Measurements from ENCODE around the gene MUC7.

The MUC7 gene

DNA sequence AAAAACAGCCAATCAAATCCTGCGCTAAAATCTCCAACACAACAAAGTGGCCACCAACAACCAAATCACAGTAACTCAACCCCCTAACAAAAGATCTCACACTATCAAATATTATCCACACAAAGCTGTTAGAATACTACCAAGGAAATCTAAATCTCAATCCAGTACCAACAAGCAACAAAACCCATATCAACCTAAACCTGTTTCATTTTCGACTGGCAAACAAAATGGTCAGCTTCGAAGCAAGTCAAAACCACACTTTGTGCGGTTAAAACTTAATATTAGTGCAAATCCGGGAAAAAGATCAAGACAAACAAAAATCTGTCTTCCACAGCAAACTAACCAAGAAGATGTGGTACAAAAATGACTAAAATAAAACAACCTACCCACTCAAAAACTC lies 28.7 kb upstream of the MUC7 start:
- peaks cover 2% of the 10 kb centered on the region for H3K27me3 ChIP-seq (ENCODE audit: insufficient read depth, poor library complexity, severe bottlenecking)
- no peaks in the 10 kb centered on the region for H3K36me3 ChIP-seq (ENCODE audit: low read depth)
- no peak for ATAC-seq (ENCODE audit: low read depth)
- no peak for DNase-seq (ENCODE audit: low spot score)
- H3K4me3 ChIP-seq (ENCODE audit: severe bottlenecking): no peak overlapping the region
- no peaks in the 10 kb centered on the region for H3K9me3 ChIP-seq (ENCODE audit: severe bottlenecking)
- no peaks in the 10 kb centered on the region for H3K4me1 ChIP-seq (ENCODE audit: insufficient read depth, poor library complexity, severe bottlenecking)
- H3K27ac ChIP-seq (ENCODE audit: poor library complexity, severe bottlenecking): no peak overlapping the region
- no peak for TF ChIP-seq CTCF (IDR thresholded peaks at IDR 0.05; ENCODE audit: poor library complexity, severe bottlenecking)

GRCh38 chr4:70449220-70449619 lies 22.8 kb upstream of the MUC7 start:
- H3K36me3 ChIP-seq (ENCODE audit: low read depth): no peaks in the 10 kb centered on the region
- H3K9me3 ChIP-seq (ENCODE audit: severe bottlenecking): no peaks in the 10 kb centered on the region
- ATAC-seq (ENCODE audit: low read depth): no peak
- H3K4me1 ChIP-seq (ENCODE audit: insufficient read depth, poor library complexity, severe bottlenecking): no peaks in the 10 kb centered on the region
- H3K27ac ChIP-seq (ENCODE audit: poor library complexity, severe bottlenecking): no peak overlapping the region
- DNase-seq (ENCODE audit: low spot score): no peak
- H3K4me3 ChIP-seq (ENCODE audit: severe bottlenecking): no peak overlapping the region
- TF ChIP-seq CTCF (IDR thresholded peaks at IDR 0.05; ENCODE audit: poor library complexity, severe bottlenecking): no peak
- no peaks in the 10 kb centered on the region for H3K27me3 ChIP-seq (ENCODE audit: insufficient read depth, poor library complexity, severe bottlenecking)

DNA sequence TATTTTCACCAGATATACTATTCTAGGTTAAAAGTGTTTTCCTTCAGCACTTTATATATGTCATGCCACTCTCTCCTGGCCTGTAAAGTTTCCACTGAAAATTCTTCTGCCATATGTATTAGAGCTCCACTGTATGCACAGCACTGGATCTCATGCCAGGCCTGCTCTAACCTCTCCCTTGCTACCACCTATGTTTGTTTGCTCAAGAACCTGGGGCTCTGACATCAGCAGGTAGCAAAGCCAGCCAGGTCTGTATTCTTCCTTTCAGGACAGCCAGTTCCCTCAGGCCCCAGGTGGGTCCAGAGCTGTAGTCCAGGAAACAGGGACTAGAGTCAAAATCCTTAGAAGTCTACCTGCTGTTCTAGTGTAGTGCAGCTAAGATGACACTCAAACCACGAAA lies 19.1 kb upstream of the MUC7 start:
- Histone ChIP-seq H3K27ac (ENCODE audit: poor library complexity, severe bottlenecking) (no peak overlapping the region), H3K27me3 (ENCODE audit: insufficient read depth, poor library complexity, severe bottlenecking) (no peaks in the 10 kb centered on the region), H3K4me1 (ENCODE audit: insufficient read depth, poor library complexity, severe bottlenecking) (no peaks in the 10 kb centered on the region), H3K36me3 (ENCODE audit: low read depth) (no peaks in the 10 kb centered on the region), H3K9me3 (ENCODE audit: severe bottlenecking) (no peaks in the 10 kb centered on the region), H3K4me3 (ENCODE audit: severe bottlenecking) (no peak overlapping the region)
- ATAC-seq (ENCODE audit: low read depth) (no peak), DNase-seq (ENCODE audit: low spot score) (no peak)
- TF ChIP-seq CTCF (IDR thresholded peaks at IDR 0.05; ENCODE audit: poor library complexity, severe bottlenecking): no peak

DNA sequence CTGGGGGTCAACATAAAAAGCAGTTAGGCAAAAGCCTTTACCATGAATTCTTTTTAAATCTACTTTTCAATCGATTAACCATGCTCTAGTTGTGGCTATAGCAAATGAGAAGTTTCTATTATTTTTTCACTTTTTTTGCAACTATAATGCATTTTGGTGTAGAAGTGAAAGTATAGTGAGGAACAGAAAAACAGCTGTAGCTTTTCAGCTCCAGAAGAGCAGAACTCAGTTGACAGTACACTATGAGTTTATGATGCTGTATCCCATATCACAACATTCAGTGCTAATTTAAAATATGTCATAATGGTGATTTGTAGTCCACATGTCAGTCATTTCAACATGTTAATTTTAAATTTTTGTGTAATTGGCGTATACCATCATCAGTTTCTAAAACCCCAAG lies 8.7 kb upstream of the MUC7 start:
- ATAC-seq (ENCODE audit: low read depth): no peak
- no peaks in the 10 kb centered on the region for H3K36me3 ChIP-seq (ENCODE audit: low read depth)
- H3K4me1 ChIP-seq (ENCODE audit: insufficient read depth, poor library complexity, severe bottlenecking): no peaks in the 10 kb centered on the region
- no peaks in the 10 kb centered on the region for H3K27me3 ChIP-seq (ENCODE audit: insufficient read depth, poor library complexity, severe bottlenecking)
- H3K27ac ChIP-seq (ENCODE audit: poor library complexity, severe bottlenecking): no peak overlapping the region
- TF ChIP-seq CTCF (IDR thresholded peaks at IDR 0.05; ENCODE audit: poor library complexity, severe bottlenecking): no peak
- DNase-seq (ENCODE audit: low spot score): no peak
- H3K9me3 ChIP-seq (ENCODE audit: severe bottlenecking): no peaks in the 10 kb centered on the region
- no peak overlapping the region for H3K4me3 ChIP-seq (ENCODE audit: severe bottlenecking)

DNA sequence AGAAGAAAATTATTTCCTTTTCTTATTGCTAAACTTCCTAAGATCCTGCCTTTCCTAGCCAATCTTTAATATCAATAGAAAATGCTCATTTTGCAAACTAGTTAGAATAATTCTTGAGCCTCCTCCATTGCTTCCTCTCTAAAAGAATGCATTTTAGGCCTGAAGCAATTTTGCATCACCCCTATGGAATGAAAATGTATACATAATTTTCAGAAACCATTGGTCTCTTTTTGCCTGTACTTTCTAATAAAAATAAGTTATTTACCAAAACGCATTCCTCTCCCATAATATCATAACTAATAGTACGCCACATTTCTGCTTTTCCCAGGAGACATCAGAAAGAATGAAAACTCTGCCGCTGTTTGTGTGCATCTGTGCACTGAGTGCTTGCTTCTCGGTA lies 1.7 kb downstream of the MUC7 start:
- no peak overlapping the region for H3K4me3 ChIP-seq (ENCODE audit: severe bottlenecking)
- TF ChIP-seq CTCF (IDR thresholded peaks at IDR 0.05; ENCODE audit: poor library complexity, severe bottlenecking): no peak
- no peak for DNase-seq (ENCODE audit: low spot score)
- H3K36me3 ChIP-seq (ENCODE audit: low read depth): no peaks in the 10 kb centered on the region
- no peaks in the 10 kb centered on the region for H3K4me1 ChIP-seq (ENCODE audit: insufficient read depth, poor library complexity, severe bottlenecking)
- H3K27me3 ChIP-seq (ENCODE audit: insufficient read depth, poor library complexity, severe bottlenecking): no peaks in the 10 kb centered on the region
- ATAC-seq (ENCODE audit: low read depth): no peak
- H3K9me3 ChIP-seq (ENCODE audit: severe bottlenecking): no peaks in the 10 kb centered on the region
- no peak overlapping the region for H3K27ac ChIP-seq (ENCODE audit: poor library complexity, severe bottlenecking)

Data from RWPE2 (cell line).